GM15510 (cell line): ENCODE data around the gene IQSEC1.

ENCODE experiments used
- POLR2A ChIP-seq: IDR thresholded peaks from 3 replicates; pipeline ENCODE4 v1.6.1; 2011; ENCODE audit warnings: borderline replicate concordance; ENCODE audit not compliant: insufficient read length; ENCODE audit errors: extremely low read depth

The IQSEC1 gene

DNA sequence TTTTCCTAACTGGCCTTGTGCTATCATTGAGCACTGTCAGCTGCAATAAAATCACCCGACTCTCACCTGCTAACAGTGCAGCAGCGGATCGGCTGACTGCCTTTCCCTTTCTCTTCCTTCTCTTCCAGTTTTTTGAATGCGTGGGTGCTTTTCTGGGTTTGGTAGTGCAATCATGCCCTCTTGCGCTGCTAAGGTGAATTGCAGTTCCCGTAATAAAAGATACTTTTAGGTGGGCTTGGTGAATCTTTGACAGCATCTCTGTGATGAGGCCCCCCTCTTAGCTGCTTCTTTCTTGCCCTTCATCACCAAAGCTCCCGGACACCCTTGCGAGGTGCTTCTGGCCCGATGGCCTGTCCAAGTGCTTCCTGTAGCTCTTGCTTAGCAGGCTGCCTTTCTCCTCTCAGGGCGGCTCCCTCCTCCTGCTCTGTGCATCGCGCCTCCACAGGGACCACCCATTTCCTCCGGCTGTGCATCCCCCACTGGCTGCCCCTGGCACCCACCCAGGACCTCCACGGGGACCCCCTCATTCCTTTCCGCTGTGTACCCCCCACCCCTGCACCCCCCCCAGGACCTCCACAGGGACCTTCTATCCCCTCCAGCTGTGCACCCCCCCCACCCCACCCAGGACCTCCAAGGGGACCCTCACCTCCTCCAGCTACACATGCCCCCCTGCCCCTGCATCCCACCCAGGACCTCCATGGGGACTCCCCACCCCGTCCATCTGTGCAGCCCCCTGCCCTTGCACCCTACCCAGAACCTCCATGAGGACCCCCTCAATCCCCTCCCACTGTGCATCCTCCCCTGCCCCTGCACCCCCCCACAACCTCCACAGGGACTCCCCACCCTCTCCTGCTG is 181.0 kb downstream of the IQSEC1 start:
- no peak for TF ChIP-seq POLR2A

- TF ChIP-seq POLR2A, result no peak
These were observed 181.7 kb downstream of the IQSEC1 start for GRCh38 chr3:12891391-12891984.

- TF ChIP-seq POLR2A, result no peak
These were observed 182.4 kb downstream of the IQSEC1 start for GRCh38 chr3:12890610-12891390.

GRCh38 chr3:12886736-12887135 is 186.5 kb downstream of the IQSEC1 start:
- no peak for TF ChIP-seq POLR2A

- TF ChIP-seq POLR2A, result no peak
These were observed 187.0 kb downstream of the IQSEC1 start for GRCh38 chr3:12886106-12886679.

- TF ChIP-seq POLR2A, result no peak
These were observed 187.7 kb downstream of the IQSEC1 start for GRCh38 chr3:12885583-12885930.

GRCh38 chr3:12884790-12885582 is 188.2 kb downstream of the IQSEC1 start:
- TF ChIP-seq POLR2A, result no peak

- TF ChIP-seq POLR2A, result no peak
These were observed 189.0 kb downstream of the IQSEC1 start for GRCh38 chr3:12884186-12884680.

DNA sequence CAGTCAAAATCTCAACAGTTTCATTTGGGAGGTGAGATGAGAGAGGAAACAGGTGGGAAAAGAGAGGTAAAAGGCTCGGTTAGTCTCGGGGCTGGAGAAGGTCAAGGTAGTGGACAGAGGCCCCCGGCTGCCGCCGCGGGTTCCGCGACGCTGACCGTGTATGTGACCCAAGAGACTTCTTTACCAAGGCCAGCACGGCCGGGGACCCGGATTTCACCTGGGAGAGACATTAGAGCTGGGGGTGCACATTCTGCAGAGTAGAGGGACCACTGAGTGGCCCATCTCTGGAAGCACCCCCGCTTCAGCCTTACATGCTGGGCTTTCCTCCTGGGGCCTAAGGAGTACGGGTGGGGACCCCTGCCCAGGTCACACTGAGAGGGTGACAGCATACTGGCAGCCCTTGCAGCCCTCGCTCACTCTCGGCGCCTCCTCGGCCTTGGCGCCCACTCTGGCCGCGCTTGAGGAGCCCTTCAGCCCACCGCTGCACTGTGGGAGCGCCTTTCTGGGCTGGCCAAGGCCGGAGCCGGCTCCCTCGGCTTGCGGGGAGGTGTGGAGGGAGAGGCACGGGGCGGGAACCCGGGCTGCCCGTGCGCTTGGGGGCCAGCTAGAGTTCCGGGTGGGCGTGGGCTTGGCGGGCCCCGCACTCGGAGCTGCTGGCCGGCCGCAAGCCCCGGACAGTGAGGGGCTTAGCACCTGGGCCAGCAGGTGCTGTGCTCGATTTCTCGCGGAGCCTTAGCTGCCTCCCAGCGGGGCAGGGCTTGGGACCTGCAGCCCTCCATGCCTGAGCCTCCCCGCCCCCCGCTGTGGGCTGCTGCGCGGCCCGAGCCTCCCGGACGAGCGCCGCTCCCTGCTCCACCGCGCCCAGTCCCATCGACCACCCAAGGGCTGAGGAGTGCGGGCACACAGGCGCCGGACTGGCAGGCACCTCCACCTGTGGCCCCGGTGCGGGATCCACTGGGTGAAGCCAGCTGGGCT is 190.6 kb downstream of the IQSEC1 start:
- no peak for TF ChIP-seq POLR2A

DNA sequence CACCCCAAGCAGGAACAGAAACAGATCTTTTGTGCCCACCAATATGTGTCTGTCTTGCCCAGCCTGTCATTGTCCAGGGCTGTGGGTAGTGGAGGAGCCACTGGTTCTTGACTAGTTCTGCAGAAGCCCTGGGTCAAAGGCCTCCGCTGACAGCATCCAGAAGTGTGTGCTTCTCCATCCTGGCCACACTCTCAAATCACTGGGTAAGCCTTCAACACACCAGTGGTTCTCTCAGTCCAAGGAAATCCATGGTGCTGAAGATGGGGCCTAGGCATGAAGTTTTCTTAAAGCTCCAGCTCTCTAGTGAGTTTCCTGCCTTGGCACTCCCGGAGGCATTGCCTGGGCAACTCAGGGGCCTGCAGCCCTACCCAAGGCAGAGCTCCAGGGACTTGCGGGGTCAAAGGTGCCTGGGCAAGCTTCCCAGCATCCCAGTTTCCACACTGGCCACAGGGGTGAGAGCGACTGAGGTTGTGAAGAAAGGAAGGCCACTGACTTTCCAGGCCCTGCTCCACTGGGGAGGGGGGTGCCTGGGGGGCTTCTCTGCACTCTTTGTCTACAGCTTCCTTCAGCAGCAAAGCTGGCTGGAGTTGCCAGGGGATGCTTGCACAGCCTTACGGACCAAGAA is 193.9 kb downstream of the IQSEC1 start:
- TF ChIP-seq POLR2A, result no peak

DNA sequence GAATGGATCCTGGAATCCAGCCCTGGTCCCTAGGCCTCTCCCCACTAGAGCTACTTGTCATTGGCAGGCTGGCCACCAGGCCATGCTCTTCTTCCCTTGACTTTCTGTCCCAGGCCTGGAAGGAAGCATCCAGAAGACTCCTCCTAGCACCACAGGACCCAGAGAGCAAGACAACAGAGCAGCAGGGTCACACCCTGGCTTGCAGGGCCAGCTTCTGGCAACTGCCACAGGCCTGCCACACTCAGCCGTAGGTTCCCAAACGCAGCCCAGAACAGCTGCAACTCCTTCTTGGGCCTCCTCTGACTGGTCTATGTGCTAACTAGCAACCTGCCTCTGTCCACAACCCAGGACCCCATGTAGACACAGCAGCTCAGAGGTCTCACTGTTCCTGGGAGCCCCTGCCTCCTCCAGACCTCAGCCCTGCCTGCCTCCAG is 195.1 kb downstream of the IQSEC1 start:
- no peak for TF ChIP-seq POLR2A

DNA sequence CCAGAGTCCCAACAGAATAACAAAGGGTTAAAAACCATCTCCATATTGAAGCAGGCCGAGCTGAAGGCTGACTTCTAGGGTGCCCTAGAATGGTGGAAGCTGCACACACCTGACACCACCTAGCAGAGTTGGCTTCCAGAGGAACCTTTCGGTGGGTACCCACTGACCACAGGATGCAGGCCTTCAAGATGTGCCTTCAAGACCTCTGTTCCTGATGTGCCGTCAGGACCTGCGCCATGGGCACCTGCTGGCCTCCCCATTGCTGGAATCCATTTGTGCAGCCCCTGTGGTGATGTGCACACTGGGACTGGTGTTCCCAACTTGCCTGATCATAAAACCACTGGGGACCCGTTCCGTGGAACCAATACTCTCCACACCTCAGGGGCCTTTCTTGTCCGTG is 196.2 kb downstream of the IQSEC1 start:
- no peak for TF ChIP-seq POLR2A

- TF ChIP-seq POLR2A, result no peak
These were observed 197.1 kb downstream of the IQSEC1 start for GRCh38 chr3:12875857-12876836.
